HG03060 (cell line): Measurements from ENCODE around the gene EFCAB11.
A peak's percentile ranks its signal among the peaks of the same experiment; 100 is the strongest.

Experiments used
- ATAC-seq: cut with Tn5 transposase; IDR thresholded peaks from one replicate; pipeline ENCODE4 v1.9.1; 2021; ENCODE audit warnings: low read depth, moderate number of reproducible peaks; ENCODE audit not compliant: unreplicated experiment

The EFCAB11 gene

DNA sequence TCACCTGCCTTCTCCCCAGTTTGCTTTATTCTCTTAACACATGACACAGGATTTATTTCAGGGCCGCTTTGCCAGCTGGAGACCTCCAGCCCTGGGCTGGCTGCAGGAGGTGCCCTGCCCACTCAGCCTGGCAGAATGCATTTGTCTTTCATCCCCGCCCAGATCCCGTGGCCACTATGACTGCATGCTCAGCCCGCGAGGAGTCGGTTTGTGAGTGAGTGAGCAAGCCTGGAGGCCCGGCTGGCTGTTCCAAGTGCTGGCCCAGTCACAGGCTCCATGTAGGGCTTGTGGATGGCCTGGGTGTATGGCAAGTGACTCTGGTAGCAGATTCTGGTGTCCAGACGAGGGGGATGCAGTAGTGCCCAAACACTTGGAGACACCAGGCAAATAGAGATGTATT is 3.3 kb upstream of the EFCAB11 start:
- ATAC-seq = no peak

DNA sequence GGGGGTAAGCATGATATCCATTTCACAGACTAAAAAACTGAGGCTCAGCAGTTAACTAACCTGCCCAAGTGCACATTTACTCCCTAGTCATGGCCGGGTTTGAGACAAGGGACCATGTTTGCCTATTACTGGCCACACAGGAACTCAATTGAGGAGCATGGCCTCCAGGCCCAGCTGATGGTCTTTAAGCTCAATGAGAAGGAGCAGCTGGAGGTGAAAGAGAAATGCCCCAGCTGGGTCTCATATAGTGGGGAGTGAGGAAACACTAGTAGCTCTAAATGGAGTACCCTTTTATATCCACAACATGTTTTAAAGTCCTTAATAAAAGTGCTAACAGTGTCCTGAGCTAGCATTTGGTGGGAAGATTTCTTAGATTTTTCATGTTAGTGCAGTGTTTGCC is 2.8 kb upstream of the EFCAB11 start:
- no peak for ATAC-seq

DNA sequence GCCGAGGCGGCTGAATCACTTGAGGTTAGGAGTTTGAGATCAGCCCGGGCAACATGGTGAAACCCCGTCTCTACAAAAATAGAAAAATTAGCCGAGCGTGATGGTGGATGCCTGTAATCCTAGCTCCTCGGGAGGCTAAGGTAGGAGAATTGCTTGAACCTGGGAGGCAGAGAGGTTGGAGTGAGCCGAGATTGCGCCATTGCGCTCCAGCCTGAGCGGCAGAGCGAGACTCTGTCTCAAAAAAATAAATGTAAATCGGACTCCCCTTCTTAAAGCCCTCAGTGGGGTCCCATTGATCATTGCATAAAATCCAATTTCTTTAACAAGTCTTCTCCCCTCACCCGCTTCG is 2.1 kb upstream of the EFCAB11 start:
- ATAC-seq = no peak

DNA sequence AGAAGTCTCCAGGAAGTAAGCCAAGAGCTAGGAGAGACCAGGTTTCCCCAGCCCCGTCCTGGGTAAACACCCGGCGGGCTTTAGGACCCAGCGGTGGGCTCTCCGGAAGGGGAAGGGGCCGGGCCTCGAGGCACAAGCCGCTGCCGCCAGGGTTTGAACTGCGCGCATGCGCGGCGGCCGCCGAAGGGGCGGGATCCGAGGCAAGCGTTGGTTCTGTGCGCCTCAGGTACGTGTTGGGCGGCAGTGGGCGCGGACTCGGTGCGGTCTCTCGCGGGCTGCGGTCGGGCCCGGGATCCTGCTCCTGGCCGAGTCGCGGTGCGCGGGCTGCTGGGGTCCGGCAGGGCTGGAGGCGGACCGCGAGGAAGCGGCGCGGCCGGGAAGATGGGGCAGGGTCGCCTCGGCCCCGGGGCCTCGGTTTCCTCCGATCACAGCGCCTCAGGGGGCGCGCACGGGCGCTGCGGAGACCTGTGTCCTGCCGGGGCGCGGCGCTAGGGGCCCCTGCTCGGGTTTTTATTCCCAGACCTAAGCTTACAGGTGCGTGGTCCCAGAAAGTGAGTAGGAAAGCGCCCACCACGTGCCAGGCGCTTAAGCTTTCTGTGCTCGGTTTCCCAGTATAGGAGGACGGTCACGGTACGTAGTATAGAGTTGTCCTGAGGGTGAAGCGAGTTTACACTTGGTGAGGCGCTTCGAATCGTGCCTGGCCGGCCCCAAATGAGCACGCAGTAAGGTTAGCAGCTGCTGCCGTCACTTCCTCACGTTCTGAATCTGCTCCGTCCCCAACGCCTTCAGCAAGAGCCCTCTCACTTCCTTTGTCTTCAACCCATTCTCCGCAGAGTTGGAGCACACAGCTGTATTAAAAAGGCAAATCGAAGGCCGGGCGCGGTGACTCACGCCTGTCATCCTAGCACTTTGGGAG is 1.5 kb upstream of the EFCAB11 start, which contains the start of gene TDP1:
Gene TDP1 (plus strand): TSS at position 183 of the 916 bp plus-strand sequence. CDS start 7,188 bp downstream, outside the sequence.
- peak; percentile 30 for ATAC-seq

DNA sequence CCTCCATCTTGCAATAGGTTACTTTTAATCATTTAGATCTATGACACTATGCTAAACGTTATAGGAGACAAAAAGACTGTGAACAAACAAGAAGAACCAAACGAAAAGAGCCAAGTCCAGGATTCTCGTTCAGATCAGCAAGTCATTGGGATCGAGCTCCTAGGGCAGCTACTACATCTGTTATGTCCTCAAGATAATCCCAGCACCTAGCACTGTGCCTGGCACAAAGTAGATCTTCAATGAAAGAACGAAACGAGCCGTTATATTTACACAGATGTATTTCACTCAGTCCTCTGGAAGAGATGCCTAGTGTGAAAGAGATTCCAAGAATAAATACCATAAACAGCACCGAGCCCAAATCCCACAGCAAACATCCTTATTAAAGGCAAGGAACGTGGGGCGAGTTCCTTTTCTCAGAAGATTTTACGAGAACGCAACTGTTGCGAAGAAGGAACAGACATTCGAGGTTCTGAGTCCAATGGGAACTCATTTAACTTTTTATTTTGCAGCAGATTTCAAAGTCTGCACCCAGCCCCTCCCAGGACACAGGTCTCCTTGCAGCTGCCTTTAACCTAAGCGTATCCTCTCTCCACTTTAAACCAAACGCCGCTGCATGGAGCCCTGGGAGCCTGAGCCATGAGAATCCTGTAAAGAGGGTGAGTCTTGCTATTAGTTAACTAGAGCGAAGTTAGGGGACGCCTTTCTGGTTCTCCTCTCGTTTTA is 653 bp upstream of the EFCAB11 start:
- peak; percentile 7 for ATAC-seq

DNA sequence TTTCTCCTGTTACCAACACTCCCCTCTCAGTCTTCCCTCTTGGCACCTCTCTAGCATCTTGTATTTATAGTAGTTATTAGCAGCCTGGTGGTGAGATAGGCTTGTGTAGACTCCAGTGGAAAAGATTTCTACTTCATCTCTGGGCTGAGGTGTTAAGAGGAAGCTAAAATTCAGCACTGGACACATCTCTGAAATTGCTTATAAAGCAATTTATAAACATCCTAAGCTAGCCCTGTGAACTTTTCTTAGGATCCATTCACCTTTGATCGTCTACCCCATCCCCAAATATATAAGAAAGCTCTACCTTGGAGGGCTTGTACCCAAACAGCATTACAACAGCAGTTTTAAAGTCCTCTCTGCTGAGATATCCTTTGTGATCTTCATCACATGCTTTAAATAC is 928 bp downstream of the EFCAB11 start:
- no peak for ATAC-seq

DNA sequence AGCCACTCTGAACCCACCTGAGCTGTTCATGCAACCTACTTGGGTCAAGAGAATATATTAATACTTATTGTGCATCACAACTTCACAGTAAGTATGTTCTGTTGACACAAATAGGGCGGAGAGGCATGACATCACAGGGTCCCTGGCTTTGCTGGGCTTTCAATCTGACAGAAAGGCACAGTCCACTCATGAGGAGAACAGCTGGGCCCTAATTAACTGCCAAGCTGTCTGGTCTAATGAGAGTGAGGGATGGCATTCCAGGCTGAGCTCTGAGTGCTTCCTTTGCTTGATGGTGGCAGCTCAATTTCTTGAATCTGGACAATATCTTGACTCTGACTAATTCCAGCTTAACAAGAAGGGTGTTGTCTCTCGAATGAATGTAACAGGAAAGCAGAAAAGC is 2.0 kb downstream of the EFCAB11 start:
- ATAC-seq = no peak

DNA sequence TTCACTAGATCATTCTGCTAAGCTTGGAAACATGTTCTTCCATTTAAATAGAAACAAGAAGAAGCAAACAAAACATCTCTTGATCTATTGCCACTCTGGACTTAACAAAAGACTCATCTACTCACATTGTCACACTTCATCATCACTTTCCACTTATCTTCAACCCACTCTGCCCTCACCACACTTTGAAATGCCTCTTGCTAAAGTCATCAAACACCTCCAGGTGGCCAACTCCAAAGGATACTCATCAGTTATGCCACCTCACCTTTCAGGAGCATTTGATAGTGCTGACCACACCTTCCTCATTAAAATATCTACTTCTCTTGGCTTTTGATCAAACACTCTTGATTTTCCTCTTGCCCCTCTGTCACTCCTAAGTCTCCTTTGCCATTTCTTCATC is 7.2 kb downstream of the EFCAB11 start:
- ATAC-seq = no peak

DNA sequence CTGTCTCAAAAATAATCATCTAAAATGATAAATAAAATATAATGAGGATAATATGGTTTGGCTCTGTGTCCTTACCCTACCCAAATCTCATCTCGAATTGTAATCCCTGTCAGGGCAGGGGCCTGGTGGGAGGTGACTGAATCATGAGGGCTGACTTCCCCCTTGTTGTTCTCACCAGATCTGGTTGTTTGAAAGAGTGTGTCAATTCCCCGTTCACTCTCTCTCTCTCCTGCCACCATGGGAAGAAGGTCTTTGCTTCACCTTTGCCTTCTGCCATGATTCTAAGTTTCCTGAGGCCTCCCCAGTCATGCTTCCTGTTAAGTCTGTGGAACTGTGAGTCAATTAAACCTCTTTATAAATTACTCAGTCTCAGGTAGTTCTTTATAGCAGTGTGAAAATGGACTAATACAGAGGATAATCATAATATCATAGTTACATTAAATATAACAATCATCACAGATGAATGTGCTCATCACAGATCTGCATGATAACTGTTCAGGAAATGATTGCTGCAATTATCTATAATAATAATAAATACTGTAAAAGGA is 12.6 kb downstream of the EFCAB11 start:
- no peak for ATAC-seq

DNA sequence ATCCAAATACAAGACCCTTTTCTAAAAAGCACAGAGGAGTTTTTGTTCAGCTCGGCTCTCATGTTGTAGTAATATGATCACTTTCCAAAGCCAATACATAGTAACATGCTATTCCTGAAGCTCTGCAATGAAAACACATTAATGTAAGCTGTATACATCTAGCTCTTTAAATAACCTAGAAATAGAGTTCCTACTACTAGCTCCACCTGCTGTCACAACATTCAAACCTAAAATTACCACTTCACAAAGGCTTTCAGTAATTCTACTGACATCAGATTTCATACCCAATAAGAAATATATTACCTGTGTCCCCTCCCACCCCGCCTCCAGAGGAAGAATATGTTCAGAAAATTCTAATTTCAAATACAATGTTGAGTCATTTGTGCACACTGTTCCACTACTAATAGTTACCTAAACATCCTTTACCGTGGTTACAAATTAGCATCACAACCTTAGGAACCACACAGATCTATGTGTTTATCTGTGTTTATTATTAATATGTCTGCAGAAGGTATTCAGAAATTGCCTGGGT is 17.8 kb downstream of the EFCAB11 start:
- ATAC-seq = no peak

DNA sequence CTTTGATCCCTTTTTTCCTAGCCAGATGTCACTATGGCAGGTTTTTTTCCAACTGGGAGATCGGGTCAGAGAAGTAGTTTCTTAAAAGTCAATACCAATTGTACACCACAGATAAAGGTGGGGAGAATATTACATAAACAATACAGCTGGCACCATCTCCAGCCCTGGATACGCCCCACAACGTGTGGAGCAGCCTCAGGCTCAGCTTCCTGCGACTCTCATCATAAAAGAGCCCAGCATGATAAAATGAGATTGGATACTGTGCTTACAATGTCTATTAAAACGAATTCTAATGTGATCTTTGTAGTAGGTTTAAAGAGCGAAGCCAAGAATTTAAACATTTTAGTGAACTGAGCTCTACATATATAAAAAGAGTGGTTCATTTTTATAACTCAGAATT is 21.5 kb downstream of the EFCAB11 start:
- ATAC-seq = no peak

DNA sequence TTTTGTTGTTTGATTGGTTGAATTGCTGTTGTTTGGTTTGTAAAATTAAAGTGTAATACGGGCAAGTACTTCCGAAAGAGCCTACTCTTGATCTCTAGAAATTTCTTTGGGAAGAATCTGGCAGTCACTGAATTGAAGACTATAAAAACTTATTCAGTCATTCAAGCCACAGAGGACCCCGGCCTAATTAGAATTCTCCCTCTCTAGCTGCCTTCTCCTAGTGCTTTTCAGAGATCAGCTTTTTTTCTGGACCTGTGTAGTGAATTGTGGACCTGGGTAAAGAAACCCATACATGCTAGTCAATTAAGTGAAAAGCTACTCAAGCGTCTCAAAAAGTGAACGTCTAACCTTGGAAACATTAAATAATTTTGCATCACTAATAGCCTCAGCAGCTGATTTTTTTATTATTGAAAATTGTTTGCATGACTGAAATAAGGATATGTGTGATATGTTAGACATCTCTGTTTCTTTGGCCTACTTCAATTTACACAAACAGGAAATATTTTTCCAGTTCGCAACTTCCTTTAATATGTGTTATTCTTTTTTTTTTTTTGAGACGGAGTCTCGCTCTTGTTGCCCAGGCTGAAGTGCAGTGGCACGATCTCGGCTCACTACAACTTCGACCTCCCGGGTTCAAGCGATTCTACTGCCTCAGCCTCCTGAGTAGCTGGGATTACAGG is 27.2 kb downstream of the EFCAB11 start:
- ATAC-seq = no peak

DNA sequence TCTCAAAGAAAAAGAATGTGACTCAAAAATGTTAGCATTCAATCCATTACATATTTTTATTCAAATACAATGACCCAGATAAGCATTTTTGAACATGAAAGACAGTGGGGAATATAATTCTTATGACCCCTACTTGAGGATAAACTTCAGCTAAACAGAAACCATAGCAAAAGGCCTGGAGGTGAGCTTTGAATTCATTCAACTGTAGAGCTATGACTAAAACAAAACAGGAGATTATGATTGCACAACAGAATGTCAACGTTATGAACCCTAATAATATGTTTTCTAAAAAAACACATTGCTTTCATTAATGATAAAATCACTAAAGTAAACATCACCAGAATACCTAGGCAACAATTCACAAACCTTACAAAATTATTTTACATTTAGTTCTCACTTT is 27.8 kb downstream of the EFCAB11 start:
- ATAC-seq = no peak

DNA sequence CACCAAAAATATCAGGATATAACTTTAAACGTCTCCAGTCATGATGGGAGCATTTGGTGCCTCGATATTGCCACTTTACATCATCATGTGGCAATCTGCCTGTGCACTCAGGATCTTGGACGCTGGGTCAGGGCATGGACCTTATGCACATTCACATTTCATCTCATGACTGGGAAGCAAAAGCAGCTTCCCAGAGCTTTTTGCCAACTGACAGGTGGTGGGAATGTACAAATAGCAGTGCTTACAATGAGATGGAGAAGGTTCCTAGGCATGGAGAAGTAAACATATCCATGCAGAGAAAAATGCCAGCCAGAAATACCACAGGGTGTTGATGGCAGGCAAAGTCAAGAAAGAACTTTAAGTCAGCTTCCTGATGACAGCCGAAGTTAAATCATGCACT is 30.3 kb downstream of the EFCAB11 start:
- no peak for ATAC-seq

DNA sequence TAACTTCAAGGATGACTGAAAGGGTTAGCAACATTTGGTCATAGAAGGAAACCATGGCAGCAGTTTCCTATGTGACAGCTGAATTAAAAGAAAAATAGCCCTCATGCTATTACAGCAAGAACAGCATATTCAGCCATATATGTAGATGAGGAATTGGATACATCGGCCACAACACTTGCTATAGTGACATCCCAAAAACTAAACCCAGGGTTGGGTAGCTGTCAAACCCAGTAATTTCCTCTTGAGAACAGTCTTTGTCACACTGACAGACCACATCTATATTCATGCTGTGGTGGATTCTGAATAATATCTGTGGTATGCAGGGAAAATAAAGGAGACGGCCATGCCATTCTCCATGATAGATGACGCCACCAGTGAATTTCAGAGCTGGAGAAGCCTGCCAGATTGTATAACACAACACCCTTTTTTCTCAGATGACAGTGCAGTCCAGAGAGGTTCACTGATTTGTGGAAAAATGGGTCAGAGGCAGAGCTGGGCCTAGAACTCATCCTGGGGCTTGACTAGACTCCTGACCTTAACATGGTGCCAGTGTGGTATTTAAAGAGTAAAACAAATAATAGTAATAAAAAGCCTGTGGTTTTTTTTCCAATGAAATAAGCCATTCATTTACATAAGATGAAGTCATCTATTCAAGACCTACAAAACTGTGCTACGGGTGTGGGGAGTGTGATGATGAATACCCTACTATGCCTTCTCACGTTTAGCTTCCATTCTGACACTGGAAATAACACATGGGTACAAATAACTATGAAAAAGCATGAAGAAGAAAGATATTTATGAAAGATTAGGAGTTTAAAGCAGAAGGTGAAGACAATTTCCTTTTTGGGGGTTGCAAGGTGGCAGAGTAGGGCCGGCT is 32.3 kb downstream of the EFCAB11 start:
- no peak for ATAC-seq

DNA sequence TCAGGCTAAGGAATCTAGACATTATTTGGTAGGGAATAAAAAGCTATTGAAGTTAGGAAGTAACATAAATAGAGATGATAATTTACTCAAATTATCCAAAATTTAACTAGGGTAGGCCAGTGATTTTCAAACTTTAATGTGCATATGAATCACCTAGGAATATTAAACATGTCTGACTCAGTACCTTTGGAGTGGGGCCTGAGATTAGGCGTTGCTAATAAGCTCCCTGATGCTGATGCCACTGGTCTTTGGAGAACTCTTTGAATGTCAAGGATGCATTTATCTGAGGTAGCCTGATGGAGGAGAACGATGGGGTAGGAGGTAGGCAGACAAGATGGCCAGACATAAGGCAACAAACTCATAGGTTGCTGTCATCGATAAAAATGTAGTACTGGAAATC is 33.2 kb downstream of the EFCAB11 start:
- ATAC-seq = no peak

DNA sequence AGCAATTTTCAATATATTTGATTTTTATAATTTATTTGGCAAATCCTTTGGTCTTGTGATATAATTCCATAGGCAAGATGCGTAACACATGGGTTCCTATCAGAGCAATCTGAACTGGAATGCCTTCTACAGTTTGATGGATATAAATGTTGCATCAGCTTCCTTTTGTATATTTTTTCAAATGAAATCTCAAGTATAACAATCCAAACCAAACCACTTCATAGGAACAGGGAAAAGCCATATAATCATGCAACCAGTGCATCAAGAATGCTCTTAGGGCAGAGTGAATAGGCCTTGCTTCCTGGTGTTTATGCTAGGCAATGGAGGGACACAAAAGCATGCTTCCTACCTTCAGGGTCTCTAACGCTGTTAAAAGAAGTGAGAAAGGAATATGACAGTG is 34.5 kb downstream of the EFCAB11 start:
- ATAC-seq = no peak

DNA sequence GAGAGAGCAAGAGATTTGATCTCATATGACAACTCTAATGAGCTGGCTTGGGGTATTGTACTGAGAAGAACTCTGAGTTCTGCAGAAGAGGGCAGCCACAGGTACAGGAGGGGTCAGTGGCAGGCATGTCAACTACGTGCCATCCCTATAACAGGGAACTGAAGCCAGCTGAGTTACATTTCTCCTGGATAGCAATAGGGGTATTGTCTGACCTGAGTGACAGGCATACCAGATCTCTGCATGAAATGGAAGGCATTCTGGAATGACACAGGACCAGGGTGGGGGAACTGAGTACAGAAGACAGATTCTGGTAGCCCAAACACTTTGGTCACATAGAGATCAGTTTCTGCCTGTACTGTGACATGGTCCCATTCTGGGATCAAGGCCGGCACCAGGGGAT is 35.8 kb downstream of the EFCAB11 start:
- no peak for ATAC-seq

DNA sequence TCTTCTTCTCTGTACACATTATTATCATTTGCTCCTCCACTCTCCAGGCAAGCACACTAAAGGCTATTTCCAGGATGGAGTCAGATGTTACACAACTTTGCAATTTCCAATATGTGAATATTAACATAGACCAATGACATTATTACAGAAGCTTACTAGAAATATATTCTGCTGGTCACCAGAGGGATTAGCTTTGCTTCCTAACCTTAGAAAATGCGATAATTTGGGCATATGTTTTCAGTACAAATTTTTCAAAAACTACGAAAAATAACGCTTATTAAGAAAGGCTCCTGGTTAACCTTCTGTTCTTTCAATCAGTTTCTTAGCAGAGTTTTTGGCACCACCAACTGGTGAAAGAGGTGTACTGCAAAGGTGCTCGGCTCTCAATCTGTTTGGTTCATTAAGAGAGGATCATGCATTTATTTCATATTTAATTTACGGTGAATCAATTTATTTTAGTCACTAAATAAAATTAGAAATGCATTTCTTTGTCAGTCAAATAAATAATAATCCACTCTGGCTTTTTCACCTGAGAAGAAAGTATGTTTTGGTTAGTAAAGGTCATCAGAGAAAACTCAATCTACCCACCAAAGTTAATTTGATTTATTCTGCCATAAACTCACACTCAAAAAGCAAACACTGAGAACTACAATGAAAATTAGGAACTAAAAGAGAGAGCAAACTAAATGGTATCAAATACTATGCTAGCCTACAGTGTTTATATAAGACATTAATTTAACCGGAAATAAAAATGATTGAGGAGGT is 39.2 kb downstream of the EFCAB11 start:
- no peak for ATAC-seq
